PC-3 (cell line): ENCODE data around the gene ZC3H12C.

ENCODE experiments used
- CTCF ChIP-seq: fragments of 300-600 bp; sonication (generic); conservative IDR thresholded peaks from 2 replicates; pipeline ENCODE4 v1.5.1; 2017; ENCODE audit warnings: antibody characterized with exemption, low read depth, mild to moderate bottlenecking, low read length
- EZH2 ChIP-seq: fragments of 300-600 bp; sonication (generic); IDR thresholded peaks from one replicate; pipeline ENCODE4 v1.6.1; 2017; ENCODE audit warnings: antibody characterized with exemption, mild to moderate bottlenecking, low read length; ENCODE audit not compliant: unreplicated experiment
- EZH2phosphoT487 ChIP-seq: fragments of 300-600 bp; sonication (generic); IDR thresholded peaks from 2 replicates; pipeline ENCODE4 v1.6.1; 2018; ENCODE audit warnings: mild to moderate bottlenecking, antibody characterized with exemption, low read length, borderline replicate concordance

- TF ChIP-seq CTCF = no peak
- TF ChIP-seq EZH2 = no peak
- TF ChIP-seq EZH2phosphoT487 = no peak
Measured at GRCh38 chr11:110182886-110183285, 89.7 kb downstream of the ZC3H12C start.
